ENCODE results near the gene ABCB10.
"Not testable (repeated sequence)": the region's sequence is repeated elsewhere in the genome, so short reads cannot be mapped to it uniquely, and the experiment has no call there.

Gene ABCB10

DNA sequence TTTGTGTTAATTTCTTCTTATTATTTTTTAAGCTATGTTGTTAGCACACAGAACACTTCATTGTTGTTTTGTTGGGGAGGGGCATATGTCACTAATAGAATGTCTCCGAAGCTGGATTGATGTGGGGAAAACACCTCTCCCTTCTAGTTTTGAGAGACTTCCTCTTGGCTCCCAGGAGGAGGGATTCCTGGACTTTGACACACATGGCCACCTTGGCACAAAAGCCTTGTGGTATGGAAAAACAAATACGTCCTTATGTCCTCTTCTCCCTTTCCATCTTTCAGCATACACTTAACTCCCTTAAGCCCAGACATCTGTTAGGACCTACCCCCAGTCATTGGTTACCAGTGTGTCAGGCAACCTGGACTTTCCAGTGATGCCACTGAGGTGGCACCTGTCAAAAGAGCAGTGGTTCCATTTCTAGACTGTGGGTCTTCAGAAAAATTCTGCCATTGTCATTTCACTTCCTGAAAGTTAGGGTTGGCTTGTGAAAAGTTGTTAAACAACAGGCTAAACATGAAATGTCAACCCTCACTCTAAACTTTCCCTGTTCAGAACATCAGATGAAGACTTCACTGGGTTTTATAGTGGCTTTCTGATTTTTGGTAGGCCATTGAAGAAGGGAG lies 12.5 kb upstream of the ABCB10 start:
- DNase-seq = no peak

DNA sequence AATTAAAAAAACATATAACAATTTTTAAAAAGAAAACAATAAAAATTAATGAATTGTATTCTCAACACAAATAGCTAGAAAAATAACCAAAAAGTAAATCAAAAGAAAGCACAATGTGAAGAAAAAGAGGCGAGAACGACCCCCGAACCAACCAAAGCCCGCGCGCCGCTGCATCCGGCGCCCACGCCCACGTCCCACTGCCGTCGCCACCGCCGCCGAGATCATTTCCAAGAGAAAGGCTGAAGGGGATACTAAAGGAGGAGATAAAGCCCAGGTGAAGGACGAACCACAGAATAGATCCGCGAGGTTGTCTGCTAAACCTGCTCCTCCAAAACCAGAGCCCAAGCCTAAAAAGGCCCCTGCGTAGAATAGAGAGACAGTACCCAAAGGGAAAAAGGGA lies 11.8 kb upstream of the ABCB10 start:
- no peak for DNase-seq

DNA sequence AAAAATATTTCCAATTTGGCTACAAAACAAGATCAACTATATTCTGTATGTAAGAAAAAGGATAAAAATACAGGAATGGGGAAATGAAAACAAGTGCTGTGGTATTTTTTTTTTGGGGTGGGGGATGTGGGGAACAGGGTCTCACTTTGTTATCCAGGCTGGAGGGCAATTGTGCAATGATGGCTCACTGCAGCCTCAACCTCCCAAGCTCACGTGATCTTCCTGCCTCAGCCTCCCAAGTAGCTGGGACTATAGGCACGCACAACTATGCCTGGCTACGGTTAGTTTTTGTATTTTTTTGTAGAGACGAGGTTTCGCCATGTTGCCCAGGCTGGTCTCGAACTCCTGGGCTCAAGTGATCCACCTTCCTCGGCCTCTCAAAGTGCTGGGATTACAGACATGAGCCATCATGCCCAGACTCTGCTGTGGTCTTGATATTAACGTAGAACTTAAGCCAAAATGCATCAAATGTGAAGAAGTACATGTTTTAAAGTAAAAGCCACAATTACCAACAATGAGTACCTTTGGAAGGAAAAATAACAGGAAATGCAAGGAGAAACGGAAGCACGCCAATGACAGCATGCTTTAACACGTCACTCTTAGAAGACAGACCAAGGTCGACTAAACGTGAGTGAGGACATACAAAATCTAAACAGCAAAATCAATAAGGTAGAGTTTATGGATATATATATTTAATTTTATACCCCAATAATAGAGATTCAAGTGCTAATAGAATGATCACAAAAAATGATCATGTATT lies 8.8 kb upstream of the ABCB10 start:
- no peak for DNase-seq

DNA sequence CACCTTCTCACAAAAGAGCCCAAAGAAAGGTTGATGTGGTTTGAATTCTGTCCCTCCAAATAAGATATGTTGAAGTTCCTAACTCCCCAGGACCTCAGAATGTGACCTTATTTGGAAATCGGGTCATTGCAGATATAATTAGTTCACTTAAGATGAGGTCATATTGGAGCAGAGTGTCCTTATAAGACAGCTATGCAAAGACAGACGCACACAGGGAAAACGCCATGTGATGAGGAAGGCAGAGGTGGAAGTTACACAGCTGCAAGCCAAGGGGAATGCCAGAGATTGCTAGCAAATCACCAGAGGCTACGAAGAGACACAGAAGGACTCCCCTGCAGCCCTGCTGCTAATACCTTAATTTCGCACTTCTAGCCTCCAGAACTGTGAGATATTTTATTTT lies 5.2 kb upstream of the ABCB10 start:
- DNase-seq = no peak

DNA sequence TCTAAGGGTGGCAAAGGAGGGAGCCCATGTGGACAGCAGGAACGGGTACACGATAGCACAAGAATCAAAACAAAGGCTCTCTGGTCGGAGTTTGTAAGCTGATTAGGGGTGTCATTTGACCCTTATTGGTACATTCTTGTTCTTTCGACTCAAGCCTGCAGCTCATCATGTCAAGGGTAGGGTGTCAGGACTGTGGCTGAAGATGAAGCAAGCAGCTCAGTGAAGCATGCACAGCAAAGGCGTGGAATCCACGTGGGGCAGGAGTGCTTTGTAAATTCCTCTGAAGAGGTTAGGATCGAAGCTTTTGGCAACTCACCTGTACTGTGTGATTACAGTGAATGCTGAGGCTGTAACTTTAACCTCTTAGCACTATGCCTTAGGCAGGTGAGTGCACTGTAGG lies 4.7 kb upstream of the ABCB10 start:
- DNase-seq = no peak

DNA sequence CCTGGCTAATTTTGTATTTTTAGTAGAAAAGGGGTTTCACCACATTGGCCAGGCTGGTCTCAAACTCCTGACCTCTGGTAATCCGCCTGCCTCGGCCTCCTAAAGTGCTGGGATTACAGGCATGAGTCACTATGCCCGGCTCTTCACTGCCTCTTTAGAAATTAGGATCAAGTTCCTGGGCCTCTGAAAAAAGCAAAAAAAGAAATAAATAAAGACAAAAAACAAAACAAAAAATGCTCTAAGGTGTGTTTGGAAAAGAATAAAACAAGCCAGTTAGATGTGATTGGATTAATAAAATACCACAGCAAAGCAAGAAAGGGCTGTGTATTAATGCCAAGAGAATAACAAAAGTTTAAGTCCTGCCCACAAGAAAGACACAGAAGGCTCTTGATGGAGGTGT lies 4.2 kb upstream of the ABCB10 start:
- DNase-seq = no peak

DNA sequence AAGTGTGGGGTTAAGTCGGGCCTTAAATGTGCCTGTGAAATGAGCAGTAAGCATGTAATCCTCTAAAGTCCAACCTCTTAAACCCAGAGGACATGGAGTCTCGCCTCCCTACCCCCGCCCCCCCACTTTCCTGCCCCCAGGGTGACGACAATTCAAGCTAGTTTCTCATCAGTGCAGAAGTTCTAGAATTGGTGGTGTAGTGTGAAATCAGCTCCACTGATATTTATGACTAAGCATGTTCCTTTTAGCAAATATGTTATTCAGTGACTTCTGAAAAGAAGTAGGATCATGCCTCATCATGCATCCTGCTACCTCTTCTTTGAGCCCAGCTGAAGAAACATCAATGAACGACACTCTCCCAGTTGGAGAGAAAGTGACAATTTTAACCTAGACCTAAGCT lies 2.6 kb upstream of the ABCB10 start:
- DNase-seq = no peak

DNA sequence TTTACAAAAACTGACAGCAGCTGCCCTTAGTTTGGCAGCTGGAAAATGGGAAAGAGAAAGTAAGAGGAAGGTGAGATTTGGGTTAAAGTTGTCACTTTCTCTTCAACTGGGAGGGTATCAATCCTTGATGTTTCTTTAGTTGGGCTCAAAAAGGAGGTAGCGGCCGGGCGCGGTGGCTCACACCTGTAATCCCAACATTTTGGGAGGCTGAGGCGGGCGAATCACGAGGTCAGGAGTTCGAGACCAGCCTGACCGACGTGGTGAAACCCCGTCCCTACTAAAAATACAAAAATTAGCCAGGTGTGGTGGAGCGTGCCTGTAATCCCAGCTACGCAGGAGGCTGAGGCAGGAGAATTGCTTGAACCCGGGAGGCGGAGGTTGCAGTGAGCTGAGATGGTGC lies 1.6 kb upstream of the ABCB10 start:
- DNase-seq = not testable (repeated sequence)

DNA sequence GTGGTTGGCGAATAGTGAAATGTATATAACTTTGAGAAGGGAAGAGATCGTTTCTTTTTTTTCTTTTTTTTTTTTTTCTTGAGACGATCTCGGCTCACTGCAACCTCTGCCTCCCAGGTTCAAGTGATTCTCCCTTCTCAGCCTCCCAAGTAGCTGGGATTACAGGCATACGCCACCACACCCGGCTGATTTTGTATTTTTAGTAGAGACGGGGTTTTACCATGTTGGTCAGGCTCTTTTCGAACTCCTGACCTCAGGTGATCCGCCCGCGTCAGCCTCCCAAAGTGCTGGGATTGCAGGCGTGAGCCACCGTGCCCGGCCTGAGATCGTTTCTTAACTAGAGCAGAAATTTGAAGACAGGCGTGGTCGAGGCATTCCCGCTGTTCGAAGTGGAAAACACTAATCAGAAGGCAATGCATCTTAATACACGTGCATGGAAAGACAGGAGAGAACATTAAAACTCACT lies 862 bp upstream of the ABCB10 start:
- DNase-seq = not testable (repeated sequence)

DNA sequence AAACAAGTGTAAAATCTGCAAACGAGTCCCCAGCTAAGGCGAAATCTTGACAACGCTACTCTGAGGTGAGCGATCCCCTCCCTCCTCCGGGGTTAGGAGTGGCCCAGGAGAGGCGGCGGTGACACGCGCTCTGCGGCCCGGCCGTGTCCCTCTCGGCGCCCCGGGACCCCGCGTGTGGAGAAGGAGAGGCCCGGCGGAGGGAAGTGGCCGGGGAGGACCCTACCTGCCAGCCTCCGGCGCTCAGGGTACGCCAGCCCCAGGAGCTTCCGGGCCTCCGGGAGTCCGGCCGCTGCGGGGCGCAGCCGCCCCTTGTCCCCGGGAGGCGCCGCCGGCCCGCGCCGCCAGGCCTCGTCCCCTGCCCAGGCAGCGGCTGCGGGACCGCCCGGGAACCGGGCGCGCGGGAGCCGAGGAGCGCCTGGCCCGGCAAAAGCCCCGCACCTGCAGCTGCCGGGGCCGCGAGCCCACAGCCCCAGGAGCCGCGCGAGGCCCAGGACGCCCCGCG lies 543 bp downstream of the ABCB10 start:
- peak; percentile 56 for DNase-seq

DNA sequence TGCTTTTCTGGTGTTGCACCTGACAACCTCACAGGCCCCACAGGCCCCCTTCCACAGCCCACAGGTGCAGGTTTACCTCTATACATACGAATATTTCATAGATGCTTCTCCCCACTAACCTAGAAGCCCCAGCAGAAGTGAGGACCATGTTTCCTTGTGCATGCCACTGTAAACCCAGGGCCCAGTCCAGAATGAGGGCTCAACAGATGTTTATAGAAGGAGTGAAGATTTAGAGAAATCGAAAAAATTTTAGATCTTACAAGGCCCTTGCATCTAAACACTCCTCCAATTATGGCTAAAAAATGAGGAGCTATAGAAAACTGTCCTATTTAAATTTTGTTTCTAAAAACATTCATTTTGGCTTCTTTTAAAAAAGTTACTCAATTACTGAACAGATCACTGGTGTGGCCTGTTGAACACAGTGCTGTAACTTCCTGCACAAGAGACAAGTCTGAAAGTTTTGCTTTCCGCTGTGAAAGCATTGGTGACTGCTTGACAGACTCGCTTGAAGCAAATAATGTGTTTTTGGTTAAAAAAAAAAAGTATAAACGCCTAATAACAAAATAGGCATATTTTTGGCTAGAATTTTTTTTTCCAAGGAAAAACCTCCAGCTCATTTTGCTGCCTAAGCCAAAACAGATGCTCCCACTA lies 1.2 kb downstream of the ABCB10 start:
- DNase-seq = peak; percentile 66

DNA sequence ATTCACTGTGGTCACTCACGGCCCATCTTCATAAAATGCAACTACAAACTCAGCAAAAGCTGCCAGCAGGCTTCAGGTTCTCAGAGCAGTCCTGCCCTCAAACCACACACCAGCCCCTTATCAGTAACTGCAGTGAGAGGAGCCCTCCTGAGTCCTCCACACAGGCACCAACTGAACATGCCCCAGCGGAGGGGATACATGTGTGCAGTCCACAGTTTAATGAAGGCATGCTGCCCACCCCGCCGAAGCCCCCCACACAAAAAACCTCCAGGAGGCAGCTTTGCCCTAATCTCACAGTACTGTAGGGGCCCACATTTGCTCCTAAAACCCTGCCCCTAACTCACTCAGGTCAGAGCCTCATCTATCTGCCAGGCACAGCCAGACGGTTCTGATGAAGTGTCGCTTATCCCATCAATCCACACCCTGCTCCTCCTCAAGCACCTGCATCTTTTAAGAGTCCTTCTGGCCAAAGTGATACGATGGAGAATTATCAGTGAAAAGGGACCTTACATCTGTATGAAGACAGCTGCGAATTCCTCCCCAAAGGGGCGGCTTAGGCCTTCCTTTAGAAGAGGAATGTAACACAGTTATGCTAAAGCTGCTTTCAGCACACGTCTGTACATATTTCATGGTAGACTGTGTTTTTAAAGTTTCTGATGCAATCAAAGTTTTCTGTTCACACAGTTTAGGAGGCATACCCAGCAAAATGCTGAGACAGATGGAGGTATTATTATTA lies 3.5 kb downstream of the ABCB10 start:
- DNase-seq = no peak

DNA sequence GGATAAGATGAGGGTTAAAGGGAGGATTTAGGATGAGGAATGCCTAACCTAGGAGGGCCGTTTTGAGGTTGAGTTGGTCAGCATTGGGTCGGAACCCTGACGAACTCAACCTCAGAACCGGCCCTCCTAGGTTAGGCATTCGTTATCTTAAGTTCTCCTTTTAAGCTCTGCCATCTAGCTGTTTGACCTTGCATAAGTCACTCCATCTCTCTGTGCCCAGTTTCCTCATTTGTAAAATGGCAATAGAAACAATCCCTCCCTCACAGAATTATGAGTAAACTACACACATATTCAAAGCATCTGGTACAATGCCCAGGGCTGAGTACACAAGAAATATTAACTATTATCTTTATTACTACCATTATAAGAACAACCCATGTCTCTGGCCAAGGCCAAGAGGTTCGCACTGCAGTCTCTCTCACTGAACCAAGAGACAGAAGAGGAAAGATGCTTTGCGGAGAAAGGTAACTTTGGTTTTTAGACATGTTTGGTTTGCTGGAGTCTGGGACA lies 4.8 kb downstream of the ABCB10 start:
- no peak for DNase-seq

DNA sequence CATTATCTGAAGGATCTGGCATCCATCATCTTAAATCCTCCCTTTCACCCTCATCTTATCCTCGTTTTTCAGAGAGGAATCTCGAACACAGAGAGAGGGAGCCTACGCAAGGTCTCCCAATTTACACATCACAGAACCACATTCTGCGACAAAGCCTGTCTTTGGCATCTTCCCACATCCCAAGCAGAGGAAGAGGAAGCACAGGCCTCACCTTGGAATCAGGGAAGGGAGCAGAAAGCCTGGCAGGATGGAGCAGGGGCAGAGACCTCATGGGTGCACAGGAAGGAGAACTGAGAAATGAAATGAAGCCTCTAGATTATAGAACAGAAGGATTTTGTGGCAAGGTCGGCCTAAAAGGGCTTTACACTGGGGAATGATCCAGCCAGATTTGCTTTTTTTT lies 5.8 kb downstream of the ABCB10 start:
- no peak for DNase-seq

DNA sequence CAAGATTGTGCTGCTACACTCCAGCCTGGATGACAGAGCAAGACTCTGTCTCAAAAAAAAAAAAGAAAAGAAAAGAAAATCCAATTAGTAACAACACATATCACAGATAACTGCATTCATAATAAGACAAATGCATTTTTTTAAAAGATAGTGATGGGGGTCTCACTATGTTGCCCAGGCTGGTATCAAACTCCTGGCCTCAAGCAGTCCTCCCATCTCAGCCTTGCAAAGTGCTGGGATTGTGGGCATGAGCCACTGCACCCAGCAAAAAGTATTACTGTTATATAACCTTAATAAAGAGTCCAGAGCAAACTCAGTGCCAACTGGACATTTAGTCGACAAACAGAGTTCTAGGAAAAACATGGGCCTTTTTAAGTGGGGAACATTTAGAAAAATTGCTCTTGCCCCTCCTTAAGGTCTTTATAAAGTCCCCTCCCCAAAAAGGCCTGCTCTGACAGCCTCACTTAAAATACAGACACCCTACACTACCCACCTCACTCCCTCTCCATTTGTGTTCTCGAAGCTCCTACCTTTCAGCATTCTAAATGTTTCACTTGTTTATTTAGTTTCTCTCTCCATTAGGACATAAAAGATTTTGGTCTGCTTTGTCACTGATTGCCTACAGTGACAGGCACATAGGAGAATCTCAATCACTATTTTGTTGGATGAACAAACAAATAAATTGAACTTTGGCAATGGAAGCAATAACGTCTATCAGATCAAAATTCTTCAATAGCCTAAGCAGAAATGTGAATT lies 7.5 kb downstream of the ABCB10 start:
- no peak for DNase-seq

DNA sequence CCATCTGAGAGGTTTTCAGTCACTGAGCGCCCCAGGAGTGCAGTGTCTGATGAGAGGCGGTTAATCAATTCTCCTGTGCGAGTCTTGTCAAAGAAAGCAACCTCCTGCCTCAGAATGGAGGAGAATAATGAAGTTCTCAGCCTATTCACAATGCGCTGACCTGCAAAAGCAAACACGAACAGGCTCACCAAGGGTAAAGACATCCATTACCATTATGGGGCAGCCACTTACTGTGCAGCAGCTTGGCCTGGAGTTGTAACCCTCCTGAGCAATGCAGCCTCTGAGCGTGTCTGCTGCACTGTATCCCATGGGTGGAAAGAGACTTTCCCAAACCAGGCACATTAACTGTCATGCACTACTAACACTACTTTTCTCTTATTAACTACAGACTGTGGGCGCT lies 11.0 kb downstream of the ABCB10 start:
- no peak for DNase-seq

DNA sequence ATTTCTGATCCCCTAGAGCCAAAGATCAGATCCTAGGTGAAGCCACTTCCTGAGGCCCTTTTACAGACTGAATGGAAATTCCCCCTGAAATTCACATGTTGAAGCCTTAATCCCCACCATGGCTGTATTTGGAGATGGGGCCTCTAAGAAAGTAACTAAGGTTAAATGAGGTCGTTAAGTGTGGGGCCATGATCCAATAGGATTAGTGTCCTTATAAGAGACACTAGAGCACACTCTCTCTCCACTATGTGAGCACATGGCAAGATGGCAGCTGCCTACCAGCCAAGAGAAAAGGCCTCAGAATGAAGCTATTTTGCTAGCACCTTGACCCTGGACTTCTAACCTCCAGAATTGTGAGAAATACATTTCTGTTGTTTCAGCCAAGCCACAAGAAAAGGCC lies 13.9 kb downstream of the ABCB10 start:
- no peak for DNase-seq

DNA sequence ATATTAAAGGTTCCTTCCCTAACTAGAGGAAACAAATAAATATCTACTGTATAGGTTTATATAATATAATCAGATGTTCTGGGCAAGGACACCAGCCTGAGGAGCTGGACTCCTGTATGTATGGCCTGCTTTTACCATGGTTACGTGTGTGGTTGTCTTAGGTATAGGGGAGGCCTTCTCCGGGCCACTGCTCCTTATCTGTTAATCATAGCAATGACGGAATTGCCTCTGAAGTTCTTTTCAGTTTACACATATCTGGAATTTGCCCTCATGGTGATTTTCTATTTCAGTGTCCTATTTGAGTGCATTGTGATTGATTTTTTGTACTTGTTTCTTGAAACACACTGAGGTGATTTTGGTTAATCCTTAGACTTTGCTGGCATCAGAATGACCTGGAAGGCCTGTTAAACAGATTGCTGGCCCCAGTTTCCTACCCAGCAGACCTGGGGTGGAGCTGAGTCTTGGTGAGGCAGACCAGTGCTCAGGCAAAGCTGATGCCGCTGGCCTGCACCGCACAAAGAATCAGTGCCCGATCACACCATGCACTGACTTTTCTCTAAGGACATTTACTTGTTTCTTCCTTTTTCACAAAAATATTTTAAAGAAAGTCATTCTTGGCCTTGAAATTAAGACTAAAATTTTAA lies 18.5 kb downstream of the ABCB10 start:
- no peak for DNase-seq

DNA sequence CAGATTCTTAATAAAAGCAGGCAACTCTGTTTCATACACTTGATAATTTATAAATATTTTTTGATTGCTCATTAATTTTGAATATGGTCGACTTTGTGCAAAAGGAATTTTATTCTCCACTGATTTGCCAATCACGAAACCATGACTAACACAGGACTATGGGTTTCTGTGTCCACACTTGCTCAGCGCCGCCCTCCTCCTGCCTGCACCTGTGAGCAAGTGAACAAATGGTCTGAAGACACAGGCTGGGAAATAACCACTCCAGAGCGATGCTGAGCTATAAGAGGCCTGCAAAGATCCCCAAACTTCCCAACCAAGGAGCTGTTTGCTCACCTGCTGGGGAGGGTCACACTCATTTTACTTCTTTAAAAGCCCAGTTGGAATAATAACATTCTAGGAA lies 19.6 kb downstream of the ABCB10 start:
- DNase-seq = no peak

DNA sequence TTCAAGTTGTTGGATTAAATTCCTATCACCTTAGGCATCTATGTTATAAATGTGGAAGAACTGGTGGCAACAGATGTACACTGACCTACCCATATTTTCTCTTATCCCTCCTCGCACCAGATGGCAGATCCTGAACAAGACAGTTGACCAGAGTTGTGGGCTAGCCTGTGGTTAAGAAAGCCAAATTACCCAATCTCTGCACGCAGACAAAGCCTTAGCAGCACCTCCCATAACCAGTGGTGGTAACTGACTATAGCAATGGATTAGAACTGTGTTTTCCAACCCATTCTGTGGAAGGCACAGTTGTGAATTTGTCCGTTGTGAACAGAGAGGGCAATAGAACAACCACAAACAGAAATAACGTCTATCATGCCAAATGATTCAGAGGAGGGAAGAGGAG lies 20.6 kb downstream of the ABCB10 start:
- DNase-seq = no peak

DNA sequence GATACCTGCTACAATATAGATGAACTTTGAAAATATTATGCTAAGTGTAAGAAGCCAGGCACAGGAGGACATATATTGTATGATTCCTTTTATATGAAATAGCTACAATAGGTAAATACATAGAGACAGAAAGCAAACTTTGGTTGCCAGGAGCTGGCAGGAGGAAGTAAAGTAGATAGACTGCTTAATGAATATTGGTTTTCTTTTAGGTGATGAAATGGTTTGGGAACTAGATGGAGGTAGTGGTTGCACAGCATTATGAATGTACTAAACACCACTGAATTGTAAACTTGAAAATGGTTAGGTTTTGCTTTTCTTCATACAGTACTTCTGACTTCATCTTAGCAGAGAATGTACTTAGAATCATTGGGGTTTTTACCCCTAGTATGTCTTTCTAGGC lies 21.5 kb downstream of the ABCB10 start:
- DNase-seq = no peak

DNA sequence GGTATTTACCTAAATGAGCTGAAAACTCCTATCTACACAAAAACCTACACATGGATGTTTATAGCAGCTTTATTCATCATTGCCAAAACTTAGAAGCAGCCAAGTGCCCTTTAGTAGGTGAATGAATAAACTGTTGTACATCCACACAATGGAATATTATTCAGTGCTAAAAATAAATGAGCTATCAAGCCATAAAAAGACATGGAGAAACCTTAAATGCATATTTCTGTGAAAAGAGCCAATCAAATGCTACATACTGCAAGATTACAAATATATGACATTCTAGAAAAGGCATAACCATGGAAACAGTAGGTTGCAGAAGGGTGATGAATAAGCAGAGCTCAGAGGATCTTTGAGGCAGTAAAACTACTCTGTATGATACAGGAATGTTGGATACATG lies 23.3 kb downstream of the ABCB10 start:
- DNase-seq = no peak

Measured in activated CD4-positive, alpha-beta T cell treated with anti-CD3 and anti-CD28 coated beads, Interleukin-10, Interleukin-2, amounts not matched to agents 100 ng/mL and 50 ng/mL, durations not matched to agents 16 hours and 8 hours (primary cell).